ENCODE results near the gene TRAF3.

TRAF3 gene

GRCh38 chr14:102778338-102779083 lies 1.3 kb downstream of the TRAF3 start:
- peak; percentile 49 for DNase-seq

DNA sequence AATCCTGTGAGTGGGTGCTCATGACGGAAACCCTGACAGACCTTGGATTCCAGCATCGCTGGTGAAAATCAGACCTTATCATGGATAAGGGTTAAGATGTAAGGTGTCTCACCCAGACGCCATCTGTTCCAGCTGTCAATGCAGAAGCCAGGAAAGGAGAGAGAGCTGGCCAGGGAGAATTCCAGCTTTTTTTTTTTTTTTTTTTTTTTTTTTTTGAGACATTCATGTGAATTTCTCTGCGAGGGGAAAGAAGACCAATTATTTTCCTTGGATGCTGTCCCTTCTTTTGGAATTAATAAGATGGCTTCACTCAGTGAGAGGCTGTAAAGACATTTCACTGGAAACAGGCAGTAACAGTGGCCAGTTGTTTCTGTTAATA lies 1.8 kb downstream of the TRAF3 start:
- DNase-seq = no peak

DNA sequence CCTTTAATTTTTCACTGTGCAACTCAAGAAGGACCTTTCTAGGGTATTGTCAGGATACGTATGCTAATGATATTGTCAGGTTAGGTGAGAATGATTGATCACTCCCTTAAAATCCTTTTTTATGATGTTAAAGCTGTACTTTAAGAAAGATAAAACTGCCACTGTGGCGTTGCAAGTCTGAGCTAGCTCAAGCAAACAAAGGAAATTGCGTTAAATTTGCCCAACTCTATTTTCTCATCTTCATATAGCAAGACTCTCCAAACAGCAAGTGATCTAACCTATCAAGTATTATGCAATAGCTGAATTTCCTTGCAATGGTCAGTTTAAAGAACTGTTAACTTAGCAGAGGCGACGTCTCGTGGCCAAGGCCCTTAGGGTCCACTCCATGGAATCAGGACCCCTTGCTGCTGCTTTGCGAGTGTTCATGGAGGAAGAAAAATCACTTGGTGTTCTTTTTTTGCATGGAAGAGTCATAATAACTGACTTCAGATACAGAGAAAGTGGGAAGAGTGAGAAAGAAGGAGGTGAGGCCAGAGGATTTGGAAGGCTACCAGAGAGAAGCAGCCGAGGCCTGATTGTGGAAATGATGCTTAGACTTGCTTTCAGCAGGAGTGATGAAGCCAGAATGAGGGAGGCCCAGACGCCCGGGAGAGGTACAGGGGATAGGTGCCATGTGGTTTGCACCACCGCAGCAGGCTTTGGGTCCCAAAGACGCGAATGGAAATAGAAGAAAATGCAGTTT lies 2.5 kb downstream of the TRAF3 start:
- DNase-seq = no peak

DNA sequence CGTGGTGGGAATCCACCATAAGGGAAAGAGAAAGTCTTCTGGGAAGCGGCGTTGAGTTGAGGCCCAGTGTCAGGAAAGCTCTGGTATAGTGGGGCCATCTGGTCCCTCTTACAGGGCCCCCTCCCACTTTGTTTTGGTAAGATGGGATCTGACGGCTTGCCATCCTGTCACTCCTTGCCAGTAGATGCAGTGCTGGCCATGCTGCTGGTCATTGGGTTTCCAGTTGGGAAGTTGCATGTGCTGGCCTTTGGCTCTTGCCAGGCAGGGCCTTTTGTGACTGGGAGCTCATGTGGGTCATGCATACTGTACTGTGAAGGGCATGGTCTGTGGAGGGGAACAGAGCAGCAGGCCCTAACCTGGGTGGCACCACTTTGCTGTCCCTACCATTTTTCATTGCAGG lies 3.8 kb downstream of the TRAF3 start:
- DNase-seq = no peak

GRCh38 chr14:102782974-102783373 lies 5.7 kb downstream of the TRAF3 start:
- DNase-seq = no peak

DNA sequence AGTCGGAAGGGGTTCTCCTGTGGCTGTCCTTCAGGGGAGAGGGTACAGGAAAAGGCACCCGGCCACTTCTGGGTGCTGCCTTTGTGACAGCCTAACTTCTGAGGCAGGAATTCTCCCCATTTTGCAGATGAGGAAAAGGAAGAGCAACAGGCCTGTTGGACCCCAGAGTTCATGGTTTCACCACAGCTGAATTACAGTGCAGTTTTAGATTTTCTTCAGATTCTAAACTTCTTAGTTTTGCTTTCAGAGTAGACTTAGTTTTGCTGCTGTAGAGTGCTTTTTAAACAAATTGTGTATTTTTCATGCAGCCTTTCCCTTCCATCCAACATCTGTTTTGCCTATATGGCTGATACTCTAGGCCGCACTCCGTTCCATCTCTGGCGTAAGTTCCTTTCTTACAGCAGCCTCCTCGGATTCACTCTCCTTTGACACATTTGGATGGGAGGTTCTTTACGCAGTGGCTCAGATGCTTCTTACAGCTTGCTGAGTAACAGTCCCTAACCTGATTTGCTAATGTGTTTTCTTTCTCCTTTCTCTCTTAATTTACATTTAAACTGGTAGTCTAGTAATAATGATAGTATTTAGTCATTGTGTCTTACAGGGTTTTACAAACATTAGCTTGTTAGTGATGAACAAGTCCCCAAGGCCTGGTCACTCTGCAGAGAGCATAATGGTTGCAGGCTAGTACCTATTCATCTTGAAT lies 7.8 kb downstream of the TRAF3 start:
- DNase-seq = no peak

GRCh38 chr14:102785595-102785963 lies 8.3 kb downstream of the TRAF3 start:
- no peak for DNase-seq

GRCh38 chr14:102786768-102787167 lies 9.5 kb downstream of the TRAF3 start:
- no peak for DNase-seq

DNA sequence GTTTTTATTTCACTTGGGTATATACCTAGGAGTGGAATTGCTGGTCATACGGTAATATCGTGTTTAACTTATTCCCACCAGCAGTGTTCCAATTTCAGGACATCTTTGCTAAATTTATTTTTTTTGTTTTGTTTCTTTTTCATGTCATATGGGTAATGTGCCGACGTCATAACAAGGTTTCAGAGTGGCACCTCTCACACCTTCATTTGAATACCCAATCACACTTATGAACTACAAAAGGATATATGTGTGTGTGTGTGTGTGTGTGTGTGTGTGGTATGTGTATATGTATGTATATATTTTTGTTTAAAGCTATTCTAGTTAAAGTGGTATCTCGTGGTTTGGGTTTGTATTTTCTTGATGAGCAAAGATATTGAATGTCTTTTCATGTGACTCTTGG lies 12.1 kb downstream of the TRAF3 start:
- DNase-seq = no peak

DNA sequence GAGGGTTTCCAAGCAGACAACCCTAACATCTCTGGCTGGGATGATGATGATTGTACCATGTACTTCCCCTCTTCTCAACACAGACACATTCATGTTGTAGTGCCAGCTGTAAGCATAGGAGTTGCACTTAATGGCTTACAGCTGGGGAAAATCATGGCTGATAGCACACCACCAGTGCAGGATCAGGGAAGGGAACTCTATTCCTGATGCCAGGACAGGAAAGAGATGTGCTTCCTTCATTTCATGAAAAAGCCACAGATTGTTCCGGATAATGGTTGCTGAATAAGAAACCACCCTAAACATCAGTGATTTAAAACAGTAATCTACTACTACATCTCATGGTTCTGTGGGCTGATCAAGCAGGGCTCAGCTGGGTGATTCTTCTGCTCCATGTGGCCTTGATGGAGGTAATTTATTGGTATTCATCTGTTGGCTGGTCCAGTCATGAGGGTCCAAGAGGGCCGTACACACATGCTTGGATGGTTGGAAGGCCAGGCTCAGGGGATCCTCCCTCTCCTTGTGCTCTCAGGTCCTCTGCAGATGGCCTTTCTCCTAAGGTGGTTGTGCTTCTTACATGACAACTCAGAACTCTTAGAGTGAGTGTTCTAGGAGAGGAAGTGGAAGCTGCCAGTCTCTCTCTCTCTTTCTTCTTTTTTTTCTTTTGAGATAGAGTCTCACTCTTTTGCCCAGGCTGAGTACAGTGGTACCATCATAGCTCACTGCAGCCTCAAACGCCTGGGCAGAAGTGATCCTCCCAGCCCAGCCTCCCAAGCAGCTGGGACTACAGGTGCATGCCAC lies 16.5 kb downstream of the TRAF3 start:
- DNase-seq = no peak

DNA sequence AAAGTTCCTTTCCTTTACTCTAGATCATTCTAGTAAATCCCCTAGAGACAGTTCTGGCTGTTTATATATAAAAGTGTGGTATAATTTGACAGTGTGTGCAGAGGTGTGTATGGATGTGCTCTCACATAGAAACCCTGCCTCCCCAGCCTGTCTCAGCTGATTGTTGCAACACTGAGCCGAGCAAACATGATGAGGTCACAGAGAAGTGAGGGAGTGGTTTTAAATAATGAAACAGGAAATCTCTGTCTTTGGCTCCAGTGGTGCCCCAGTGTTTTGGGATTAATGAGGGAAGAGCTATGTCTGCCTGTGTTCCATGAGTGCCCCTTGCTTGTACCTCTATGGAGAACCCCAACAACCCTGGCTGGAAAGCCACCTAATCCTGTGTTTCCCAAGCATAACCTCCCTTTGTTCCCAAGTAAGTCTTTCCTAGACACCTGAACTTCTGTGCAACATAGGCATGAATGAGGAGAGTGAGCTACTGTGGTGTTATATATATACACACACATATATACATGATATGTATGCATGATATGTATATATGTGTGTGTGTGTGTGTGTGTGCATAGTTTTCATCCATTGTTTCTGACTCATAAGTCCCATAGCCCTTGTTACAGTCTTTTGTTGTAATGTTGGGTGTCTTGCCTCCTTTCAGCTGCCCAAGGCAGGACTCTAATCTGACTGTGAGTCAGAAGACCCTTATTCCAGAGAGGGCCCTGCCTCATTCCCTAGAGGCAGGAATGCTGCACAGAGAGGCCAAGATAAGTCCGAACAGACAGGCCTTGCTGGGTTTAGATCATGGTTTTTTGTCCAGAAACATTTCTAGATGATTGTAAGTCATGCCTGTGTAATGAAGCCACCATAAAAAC lies 18.0 kb downstream of the TRAF3 start:
- no peak for DNase-seq

DNA sequence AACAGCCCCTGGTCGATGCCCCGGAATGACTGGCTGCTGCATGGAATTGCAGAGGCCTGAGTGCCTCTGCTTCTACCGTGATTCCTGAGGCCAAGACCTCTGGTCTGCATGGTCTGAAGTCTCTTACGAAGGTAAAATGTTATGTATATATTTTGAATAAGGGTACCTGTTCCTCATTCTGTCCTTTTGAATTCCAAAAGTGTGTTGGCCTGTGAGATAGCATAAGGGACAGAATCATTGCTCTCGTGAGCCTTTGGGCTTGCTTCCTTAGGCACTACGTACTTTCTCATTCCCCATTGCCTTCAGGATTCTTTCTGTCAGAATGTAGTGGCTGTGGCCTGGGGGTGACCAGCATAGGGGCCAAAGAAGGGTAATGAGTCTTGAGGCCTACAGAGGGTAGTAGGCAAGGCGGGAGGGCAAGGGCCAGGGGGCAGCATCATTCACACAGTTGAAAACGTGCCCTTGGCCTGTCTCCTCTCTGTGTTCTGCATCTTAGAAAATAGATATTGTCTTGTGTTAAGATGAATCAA lies 19.5 kb downstream of the TRAF3 start:
- DNase-seq = no peak

DNA sequence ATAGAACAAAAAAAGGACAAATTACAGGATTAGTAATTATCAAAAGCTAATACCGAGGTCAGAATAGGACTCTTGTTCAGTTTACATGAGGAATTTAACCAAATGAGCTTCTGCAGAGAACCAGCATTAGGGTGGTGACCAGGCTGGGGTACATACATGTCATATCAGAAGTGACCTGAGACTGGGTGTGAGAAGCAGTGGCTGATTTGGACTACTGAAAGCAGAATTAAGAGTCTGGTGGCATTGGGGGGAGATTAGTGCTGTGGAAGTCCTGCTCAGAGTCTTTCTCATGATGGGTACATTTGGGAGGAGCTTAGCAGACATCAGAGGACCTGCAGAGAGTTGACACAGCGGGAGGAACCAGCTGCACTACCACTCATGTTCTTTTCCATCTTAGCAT lies 21.7 kb downstream of the TRAF3 start:
- no peak for DNase-seq

- no peak for DNase-seq
Observed at GRCh38 chr14:102799684-102800562, 22.7 kb downstream of the TRAF3 start.

- no peak for DNase-seq
Observed at GRCh38 chr14:102802834-102803523, 25.7 kb downstream of the TRAF3 start.

DNA sequence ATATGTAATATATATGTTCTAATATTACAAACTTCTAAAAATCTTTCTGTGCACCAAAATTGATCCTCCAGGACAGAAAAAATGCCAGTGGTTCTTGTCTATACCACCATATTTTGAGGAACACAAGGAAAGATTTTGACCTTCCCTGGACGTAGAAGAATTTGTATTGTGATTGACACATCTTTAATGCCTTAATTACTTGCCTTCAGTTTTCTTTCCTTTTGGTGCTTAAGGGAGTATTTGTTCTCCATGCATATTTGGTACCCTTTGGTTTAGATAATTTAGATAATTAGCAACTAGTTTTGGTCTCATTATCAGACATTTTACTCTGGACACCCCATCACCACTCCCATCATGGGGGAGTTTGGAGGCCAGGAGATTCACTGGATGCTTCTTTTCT lies 27.6 kb downstream of the TRAF3 start:
- no peak for DNase-seq

GRCh38 chr14:102805371-102805891 lies 28.2 kb downstream of the TRAF3 start:
- no peak for DNase-seq

- no peak for DNase-seq
Observed at GRCh38 chr14:102805941-102806340, 28.7 kb downstream of the TRAF3 start.

GRCh38 chr14:102806447-102806846 lies 29.2 kb downstream of the TRAF3 start:
- no peak for DNase-seq

DNA sequence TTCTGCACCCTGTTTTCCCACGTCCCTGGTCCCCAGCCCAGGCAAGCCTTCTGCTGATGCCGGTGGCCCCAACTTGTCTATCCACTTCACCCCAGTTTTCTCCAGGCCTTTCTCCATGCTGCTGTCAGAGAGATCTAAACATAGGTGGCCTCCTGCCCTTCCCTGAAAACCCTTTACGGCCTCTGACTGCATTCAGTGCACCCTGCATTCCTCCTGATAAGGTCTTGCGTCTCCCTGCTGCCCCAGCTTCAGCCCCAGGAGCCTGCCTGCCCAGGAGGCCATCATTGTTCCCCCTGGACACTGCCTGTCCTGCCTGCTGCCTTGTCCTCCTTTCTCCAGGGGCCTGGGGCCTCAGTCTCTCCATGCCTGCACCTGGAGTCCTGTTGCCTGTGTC lies 29.8 kb downstream of the TRAF3 start:
- no peak for DNase-seq
